Panc1 (cell line): Measurements from ENCODE around the gene FH. TPM values are rescaled to one million over a fixed set of nuclear protein-coding genes. Genes with fewer than 3 reads are reported as not detected.

Experiments
- ATAC-seq: fragments of 200-7000 bp; cut with Tn5 transposase; 2 replicates; pipeline ENCODE4 v1.9.1; 2020; ENCODE audit warnings: mild to moderate bottlenecking, moderate library complexity
- BruUV-seq: library from RNA; stranded (reverse); fragments of 400-500 nt; replicated peaks from 2 replicates; lab custom pipeline; 2021; lab: Mats Ljungman, UMichigan
- CTCF ChIA-PET: fragments of 300-600 bp; sonication (Branson Sonifier 250); formaldehyde crosslinking; loops from one replicate; lab custom pipeline; 2022; ENCODE audit warnings: antibody characterized with exemption; lab: Charles Lee
- POLR2A ChIA-PET: fragments of 300-600 bp; sonication (Branson Sonifier 250); formaldehyde crosslinking; loops from one replicate; lab custom pipeline; 2022; ENCODE audit warnings: antibody characterized with exemption; lab: Charles Lee
- DNase-seq: peaks from one replicate; pipeline ENCODE4 v3.0.0-alpha.2; 2010; ENCODE audit warnings: low read depth, low spot score
- H3K27ac ChIP-seq: 2 replicates; pipeline ENCODE4 v1.5.1; 2011; ENCODE audit warnings: mild to moderate bottlenecking, low read length, inconsistent platforms
- H3K27me3 ChIP-seq: fragments of 200-500 bp; sonication (Bioruptor generic); 2 replicates; pipeline ENCODE4 v1.6.0; 2014; ENCODE audit warnings: low read length, inconsistent platforms; ENCODE audit not compliant: control insufficient read depth, insufficient read depth
- H3K36me3 ChIP-seq: fragments of 200-500 bp; sonication (Bioruptor generic); 2 replicates; pipeline ENCODE4 v1.5.1; 2014; ENCODE audit warnings: inconsistent platforms, mild to moderate bottlenecking, low read length, moderate library complexity; ENCODE audit not compliant: control insufficient read depth, insufficient read depth
- H3K4me1 ChIP-seq: 2 replicates; pipeline ENCODE4 v1.5.1; 2011; ENCODE audit warnings: inconsistent platforms, mild to moderate bottlenecking, low read length, moderate library complexity; ENCODE audit not compliant: control insufficient read depth, insufficient read depth
- H3K4me3 ChIP-seq, 2 experiments: 2 replicates each; pipeline ENCODE4 v1.5.1; 2011 to 2012; ENCODE audit warnings: low read depth in 2 of 2, low read length in 2 of 2, mild to moderate bottlenecking in 2 of 2, inconsistent platforms in 1 of 2, moderate library complexity in 1 of 2
- H3K9me3 ChIP-seq: fragments of 200-500 bp; sonication (Bioruptor generic); 2 replicates; pipeline ENCODE4 v1.5.1; 2014; ENCODE audit warnings: low read depth, mild to moderate bottlenecking, inconsistent platforms, low read length, moderate library complexity; ENCODE audit not compliant: control insufficient read depth, insufficient read depth
- POLR2AphosphoS5 ChIP-seq: IDR thresholded peaks from 2 replicates; pipeline ENCODE4 v1.6.1; 2012; ENCODE audit warnings: mild to moderate bottlenecking, low read depth, low read length, moderate library complexity
- SIN3A ChIP-seq: IDR thresholded peaks from 2 replicates; pipeline ENCODE4 v1.6.1; 2012; ENCODE audit warnings: low read depth, mild to moderate bottlenecking, low read length, moderate library complexity, borderline replicate concordance; ENCODE audit not compliant: insufficient read depth
- TCF7L2 ChIP-seq: IDR thresholded peaks from 2 replicates; pipeline ENCODE4 v1.6.1; 2011; ENCODE audit warnings: mild to moderate bottlenecking, low read depth, low read length, inconsistent platforms
- in situ Hi-C: cut with HindIII; loops from 2 replicates; pipeline ENCODE4 v1.10.0; 2016; ENCODE audit warnings: low sequenced_read_pairs, low pct_unique_long_range_greater_than_20kb
- intact Hi-C: fragments of 100-400 bp; cut with micrococcal nuclease; formaldehyde crosslinking; loops from one replicate; pipeline ENCODE4 v1.10.0; 2022; ENCODE audit not compliant: unreplicated experiment
- total RNA-seq: library from RNA; stranded (reverse); gene quantifications from one replicate; pipeline ENCODE4 v1.2.1, GENCODE V29; 2021; ENCODE audit not compliant: unreplicated experiment
- TF ChIP-seq, protein P1 (sequence below): fragments of 450-650 bp; IDR thresholded peaks from 2 replicates; pipeline ENCODE4 v1.5.1; 2017; ENCODE audit warnings: mild to moderate bottlenecking
- TF ChIP-seq, protein P2 (sequence below), 2 experiments: IDR thresholded peaks; 2 replicates each; pipeline ENCODE4 v1.6.1; 2011 to 2012; ENCODE audit warnings: low read depth in 2 of 2, control low read depth in 1 of 2, low read length in 1 of 2, mild to moderate bottlenecking in 1 of 2, moderate library complexity in 1 of 2; ENCODE audit not compliant: insufficient read depth in 1 of 2

Gene FH
- total RNA-seq, 1 experiment from 2014 or later: 87.1 TPM

GRCh38 chr1:241542199-241542907, 22.8 kb upstream of the FH start:
- TF ChIP-seq, protein P1, sequence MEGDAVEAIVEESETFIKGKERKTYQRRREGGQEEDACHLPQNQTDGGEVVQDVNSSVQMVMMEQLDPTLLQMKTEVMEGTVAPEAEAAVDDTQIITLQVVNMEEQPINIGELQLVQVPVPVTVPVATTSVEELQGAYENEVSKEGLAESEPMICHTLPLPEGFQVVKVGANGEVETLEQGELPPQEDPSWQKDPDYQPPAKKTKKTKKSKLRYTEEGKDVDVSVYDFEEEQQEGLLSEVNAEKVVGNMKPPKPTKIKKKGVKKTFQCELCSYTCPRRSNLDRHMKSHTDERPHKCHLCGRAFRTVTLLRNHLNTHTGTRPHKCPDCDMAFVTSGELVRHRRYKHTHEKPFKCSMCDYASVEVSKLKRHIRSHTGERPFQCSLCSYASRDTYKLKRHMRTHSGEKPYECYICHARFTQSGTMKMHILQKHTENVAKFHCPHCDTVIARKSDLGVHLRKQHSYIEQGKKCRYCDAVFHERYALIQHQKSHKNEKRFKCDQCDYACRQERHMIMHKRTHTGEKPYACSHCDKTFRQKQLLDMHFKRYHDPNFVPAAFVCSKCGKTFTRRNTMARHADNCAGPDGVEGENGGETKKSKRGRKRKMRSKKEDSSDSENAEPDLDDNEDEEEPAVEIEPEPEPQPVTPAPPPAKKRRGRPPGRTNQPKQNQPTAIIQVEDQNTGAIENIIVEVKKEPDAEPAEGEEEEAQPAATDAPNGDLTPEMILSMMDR: no peak
- TF ChIP-seq SIN3A (no peak), TCF7L2 (no peak), POLR2AphosphoS5 (no peak)
- TF ChIP-seq, protein P2, sequence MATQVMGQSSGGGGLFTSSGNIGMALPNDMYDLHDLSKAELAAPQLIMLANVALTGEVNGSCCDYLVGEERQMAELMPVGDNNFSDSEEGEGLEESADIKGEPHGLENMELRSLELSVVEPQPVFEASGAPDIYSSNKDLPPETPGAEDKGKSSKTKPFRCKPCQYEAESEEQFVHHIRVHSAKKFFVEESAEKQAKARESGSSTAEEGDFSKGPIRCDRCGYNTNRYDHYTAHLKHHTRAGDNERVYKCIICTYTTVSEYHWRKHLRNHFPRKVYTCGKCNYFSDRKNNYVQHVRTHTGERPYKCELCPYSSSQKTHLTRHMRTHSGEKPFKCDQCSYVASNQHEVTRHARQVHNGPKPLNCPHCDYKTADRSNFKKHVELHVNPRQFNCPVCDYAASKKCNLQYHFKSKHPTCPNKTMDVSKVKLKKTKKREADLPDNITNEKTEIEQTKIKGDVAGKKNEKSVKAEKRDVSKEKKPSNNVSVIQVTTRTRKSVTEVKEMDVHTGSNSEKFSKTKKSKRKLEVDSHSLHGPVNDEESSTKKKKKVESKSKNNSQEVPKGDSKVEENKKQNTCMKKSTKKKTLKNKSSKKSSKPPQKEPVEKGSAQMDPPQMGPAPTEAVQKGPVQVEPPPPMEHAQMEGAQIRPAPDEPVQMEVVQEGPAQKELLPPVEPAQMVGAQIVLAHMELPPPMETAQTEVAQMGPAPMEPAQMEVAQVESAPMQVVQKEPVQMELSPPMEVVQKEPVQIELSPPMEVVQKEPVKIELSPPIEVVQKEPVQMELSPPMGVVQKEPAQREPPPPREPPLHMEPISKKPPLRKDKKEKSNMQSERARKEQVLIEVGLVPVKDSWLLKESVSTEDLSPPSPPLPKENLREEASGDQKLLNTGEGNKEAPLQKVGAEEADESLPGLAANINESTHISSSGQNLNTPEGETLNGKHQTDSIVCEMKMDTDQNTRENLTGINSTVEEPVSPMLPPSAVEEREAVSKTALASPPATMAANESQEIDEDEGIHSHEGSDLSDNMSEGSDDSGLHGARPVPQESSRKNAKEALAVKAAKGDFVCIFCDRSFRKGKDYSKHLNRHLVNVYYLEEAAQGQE (IDR thresholded peaks at IDR 0.05; ENCODE audit: insufficient read depth in 1 of 2, low read depth in 2 of 2, low read length in 1 of 2): no peak
- ChIA-PET POLR2A (no interaction called here), CTCF (no interaction called here)
- Histone ChIP-seq H3K9me3 (no peaks in the 10 kb centered on the region), H3K27me3 (no peaks in the 10 kb centered on the region), H3K36me3 (no peaks in the 10 kb centered on the region), H3K4me1 (no peaks in the 10 kb centered on the region), H3K27ac (peak overlapping the region; percentile 25; the same call in 1 of the 2 replicates), H3K4me3 (no peak overlapping the region)
- BruUV-seq: no TSS peak
- no peak for ATAC-seq
- in situ Hi-C loops: no loop called here
- intact Hi-C loops: no loop called here
- no peak for DNase-seq

DNA sequence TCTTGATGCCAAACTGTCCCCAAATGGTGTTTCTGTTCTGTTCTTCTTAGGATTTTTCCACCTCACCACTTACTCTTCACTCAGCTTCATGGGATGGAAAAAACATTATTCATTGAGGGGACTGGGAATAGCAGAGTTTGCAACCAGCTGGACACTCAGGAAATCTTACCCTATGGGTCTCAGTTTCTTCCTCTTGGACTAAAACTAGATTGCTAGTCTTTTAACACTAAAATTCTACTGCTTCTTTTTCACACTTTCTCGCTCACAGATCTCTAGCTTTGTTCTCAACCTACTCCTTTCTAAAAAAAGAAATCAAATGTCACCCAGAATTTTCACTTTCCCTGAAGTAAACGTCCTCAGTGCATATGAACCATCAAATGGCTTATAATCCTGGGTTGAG, 17.4 kb upstream of the FH start:
- CTCF ChIA-PET: interaction anchor here (0.6 kb wide), 1 partner anchor 209 kb away, joined by 5 read pairs; no protein-coding TSS in a partner anchor
- Histone ChIP-seq H3K27me3 (no peaks in the 10 kb centered on the region), H3K27ac (no peak overlapping the region; the same call in 1 of the 2 replicates), H3K4me1 (peaks cover 3% of the 10 kb centered on the region), H3K9me3 (no peaks in the 10 kb centered on the region), H3K36me3 (no peaks in the 10 kb centered on the region), H3K4me3 (no peak overlapping the region)
- POLR2A ChIA-PET: no interaction called here
- ATAC-seq (no peak), DNase-seq (no peak)
- in situ Hi-C loops (no loop called here), intact Hi-C loops (no loop called here)
- no TSS peak for BruUV-seq
- TF ChIP-seq POLR2AphosphoS5: no peak
- TF ChIP-seq, protein P2 (IDR thresholded peaks at IDR 0.05; ENCODE audit: insufficient read depth in 1 of 2, low read depth in 2 of 2, low read length in 1 of 2): no peak
- TF ChIP-seq, protein P1: no peak
- no peak for TF ChIP-seq TCF7L2
- TF ChIP-seq SIN3A: no peak
